GM19238 (cell line): ENCODE measurements around the gene PPP1R9A.

Experiments
- DNase-seq: peaks from one replicate; pipeline ENCODE4 v3.0.0; 2011; ENCODE audit warnings: low spot score; ENCODE audit not compliant: insufficient read length

Gene PPP1R9A

GRCh38 chr7:95095259-95095965 is 188.0 kb downstream of the PPP1R9A start:
- no peak for DNase-seq

- no peak for DNase-seq
These were observed 188.7 kb downstream of the PPP1R9A start for GRCh38 chr7:95095966-95096540.

- no peak for DNase-seq
These were observed 189.9 kb downstream of the PPP1R9A start for GRCh38 chr7:95097291-95097690.

- no peak for DNase-seq
These were observed 190.5 kb downstream of the PPP1R9A start for GRCh38 chr7:95097851-95098250.

- DNase-seq: no peak
These were observed 191.7 kb downstream of the PPP1R9A start for GRCh38 chr7:95099106-95099505.

- DNase-seq: no peak
These were observed 194.0 kb downstream of the PPP1R9A start for GRCh38 chr7:95101422-95101821.

GRCh38 chr7:95102662-95103061 is 195.3 kb downstream of the PPP1R9A start:
- no peak for DNase-seq

- DNase-seq: no peak
These were observed 197.3 kb downstream of the PPP1R9A start for GRCh38 chr7:95104739-95105138.

GRCh38 chr7:95105627-95106026 is 198.2 kb downstream of the PPP1R9A start:
- no peak for DNase-seq

- no peak for DNase-seq
These were observed 199.0 kb downstream of the PPP1R9A start for GRCh38 chr7:95106401-95106800.

GRCh38 chr7:95110707-95111106 is 203.3 kb downstream of the PPP1R9A start:
- no peak for DNase-seq

- DNase-seq: no peak
These were observed 206.2 kb downstream of the PPP1R9A start for GRCh38 chr7:95113590-95113989.

- no peak for DNase-seq
These were observed 218.8 kb downstream of the PPP1R9A start for GRCh38 chr7:95126053-95126709.

- no peak for DNase-seq
These were observed 225.1 kb downstream of the PPP1R9A start for GRCh38 chr7:95132500-95132899.

GRCh38 chr7:95139922-95140321 is 232.5 kb downstream of the PPP1R9A start:
- DNase-seq: no peak

- no peak for DNase-seq
These were observed 234.4 kb downstream of the PPP1R9A start for GRCh38 chr7:95141755-95142154.

GRCh38 chr7:95144256-95144655 is 236.9 kb downstream of the PPP1R9A start:
- no peak for DNase-seq

GRCh38 chr7:95155965-95156364 is 248.6 kb downstream of the PPP1R9A start:
- no peak for DNase-seq

GRCh38 chr7:95157381-95157780 is 250.0 kb downstream of the PPP1R9A start:
- DNase-seq: no peak

- DNase-seq: no peak
These were observed 262.3 kb downstream of the PPP1R9A start for GRCh38 chr7:95169678-95170077.

GRCh38 chr7:95172420-95172819 is 265.0 kb downstream of the PPP1R9A start:
- no peak for DNase-seq

GRCh38 chr7:95190515-95190914 is 283.1 kb downstream of the PPP1R9A start:
- DNase-seq: no peak

- DNase-seq: no peak
These were observed 284.4 kb downstream of the PPP1R9A start for GRCh38 chr7:95191795-95192194.
